Ovary (tissue), 9 donors: ENCODE results near the gene ARFIP1. TPM values are rescaled to one million over a fixed set of nuclear protein-coding genes. Genes with fewer than 3 reads are reported as not detected.

ENCODE experiments used
- DNase-seq, 5 donors: peaks; one replicate each; pipeline ENCODE4 v3.0.0-alpha.2; 2019 to 2020
- H3K27ac ChIP-seq, 2 donors: fragments of 200-600 bp; one replicate each; pipeline versions ENCODE4 v1.5.1 to v1.8.0; 2019 to 2022
- H3K27me3 ChIP-seq: fragments of 200-600 bp; one replicate; pipeline ENCODE4 v1.8.0; 2022
- H3K36me3 ChIP-seq: fragments of 200-600 bp; sonication (generic); one replicate; pipeline ENCODE4 v1.5.1; 2019
- H3K4me1 ChIP-seq: one replicate; pipeline ENCODE4 v1.8.1; 2013; ENCODE audit warnings: mild to moderate bottlenecking, moderate library complexity; ENCODE audit not compliant: insufficient read depth
- H3K4me3 ChIP-seq: fragments of 200-600 bp; sonication (generic); one replicate; pipeline ENCODE4 v1.5.1; 2017
- H3K9me3 ChIP-seq, 2 donors: fragments of 200-600 bp in 1 of 2; sonication (generic) in 1 of 2; one replicate each; pipeline versions ENCODE4 v1.5.1 to v1.8.1; 2013 to 2019; ENCODE audit warnings: mild to moderate bottlenecking in 1 of 2, moderate library complexity in 1 of 2
- EP300 ChIP-seq: sonication (generic); formaldehyde crosslinking; IDR thresholded peaks from one replicate; pipeline ENCODE4 v1.6.1; 2017; ENCODE audit warnings: antibody characterized with exemption
- POLR2A ChIP-seq: fragments of 450-650 bp; IDR thresholded peaks from one replicate; pipeline ENCODE4 v1.6.1; 2017; ENCODE audit warnings: antibody characterized with exemption, mild to moderate bottlenecking, moderate library complexity
- WGBS, 3 donors: extraction: QIAGEN DNeasy Blood & Tissue Kit in 1 of 3; methylation state at CpG; one replicate each; pipeline versions ENCODE4 v1.1.5 to v1.1.7; 2013 to 2017; 5-methylcytosine and 5-hydroxymethylcytosine counted together
- intact Hi-C, 4 donors: fragments of 100-400 bp; cut with DNase I; formaldehyde crosslinking; loops; one replicate each; pipeline versions ENCODE4 v1.11.0 to v1.15.1; 2022 to 2023
- polyA plus RNA-seq, 2 donors: library from polyadenylated mRNA; stranded (reverse); fragments of 200-250 nt in 1 of 2; fragments of 350-450 nt in 1 of 2; fragmentation: Illumina TruSeq in 1 of 2; extraction: RNeasy Lipid Tissue Mini Kit (QIAGEN cat#74804) in 1 of 2; gene quantifications; one replicate each; pipeline ENCODE4 v1.2.3, GENCODE V29; 2013 to 2014
- total RNA-seq, 7 donors: library from RNA; depleted of rRNA in 2 of 7; stranded (reverse); fragments of >200 nt in 2 of 7; fragmentation: NEBNext Ultra II Directional in 3 of 7; extraction: Animal tissue kit (Norgen Biotek cat#: 25700) in 3 of 7; gene quantifications; one replicate each; pipeline versions ENCODE4 v1.1.0 to v1.2.4, GENCODE V29; 2016 to 2023
- TF ChIP-seq, protein P1 (sequence below), 3 donors: fragments of 450-650 bp in 2 of 3; fragments of 200-600 bp in 1 of 3; IDR thresholded peaks; one replicate each; pipeline versions ENCODE4 v1.5.1 to v1.8.0; 2016 to 2022; ENCODE audit warnings: antibody characterized with exemption in 3 of 3, mild to moderate bottlenecking in 1 of 3
- donor health status: DM: no; HTN: no; CAD: no; lungs with moderate emphysema.
- donor health status: DM: no; HTN: no; CAD: no.
- donor health status: Bipolar disorder and iron deficiency.
- donor health status: DM: yes; HTN: yes; CAD: no.
- donor health status: DM: no; HTN: no; CAD: no.
- donor health status: DM: yes; HTN: yes; CAD: no.

Gene ARFIP1
- total and polyA plus RNA-seq, 9 donors = 15.6 to 47.4 (median 29.8) TPM

DNA sequence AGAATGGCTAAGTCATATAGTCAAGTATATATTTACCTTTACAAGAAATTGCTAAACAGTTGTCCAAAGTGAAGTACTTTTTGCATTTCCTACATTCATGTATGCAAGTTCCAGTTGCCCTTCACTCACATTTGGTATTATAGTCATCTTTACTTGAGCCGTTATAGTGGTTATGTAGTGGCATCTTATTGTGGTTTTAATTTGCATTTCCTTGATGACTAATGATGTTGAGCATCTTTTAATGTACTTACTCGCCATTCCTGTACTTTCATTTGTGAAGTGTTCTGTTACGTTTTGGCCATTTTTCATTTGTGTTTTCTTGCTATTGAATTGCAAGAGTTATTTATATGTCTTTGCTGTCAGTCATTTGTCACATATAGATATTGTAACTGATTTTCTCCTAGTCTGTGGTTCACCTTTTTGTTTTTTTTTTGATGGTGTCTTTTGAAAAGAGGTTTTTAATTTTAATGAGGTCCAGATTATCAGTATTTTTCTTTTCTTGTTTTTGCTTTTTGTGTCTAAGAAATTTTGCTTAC is 27.6 kb downstream of the ARFIP1 start:
- WGBS, 3 donors = 92 to 95% (median 93%) methylated on average over 3 of the region's 3 CpGs
- intact Hi-C loops = no loop called here
- Histone ChIP-seq H3K27ac (no peak overlapping the region), H3K9me3 (no peaks in the 10 kb centered on the region), H3K27me3 (no peaks in the 10 kb centered on the region), H3K4me1 (peaks cover 5% of the 10 kb centered on the region), H3K36me3 (no peaks in the 10 kb centered on the region), H3K4me3 (no peak overlapping the region)
- no peak for TF ChIP-seq POLR2A
- TF ChIP-seq, protein P1, sequence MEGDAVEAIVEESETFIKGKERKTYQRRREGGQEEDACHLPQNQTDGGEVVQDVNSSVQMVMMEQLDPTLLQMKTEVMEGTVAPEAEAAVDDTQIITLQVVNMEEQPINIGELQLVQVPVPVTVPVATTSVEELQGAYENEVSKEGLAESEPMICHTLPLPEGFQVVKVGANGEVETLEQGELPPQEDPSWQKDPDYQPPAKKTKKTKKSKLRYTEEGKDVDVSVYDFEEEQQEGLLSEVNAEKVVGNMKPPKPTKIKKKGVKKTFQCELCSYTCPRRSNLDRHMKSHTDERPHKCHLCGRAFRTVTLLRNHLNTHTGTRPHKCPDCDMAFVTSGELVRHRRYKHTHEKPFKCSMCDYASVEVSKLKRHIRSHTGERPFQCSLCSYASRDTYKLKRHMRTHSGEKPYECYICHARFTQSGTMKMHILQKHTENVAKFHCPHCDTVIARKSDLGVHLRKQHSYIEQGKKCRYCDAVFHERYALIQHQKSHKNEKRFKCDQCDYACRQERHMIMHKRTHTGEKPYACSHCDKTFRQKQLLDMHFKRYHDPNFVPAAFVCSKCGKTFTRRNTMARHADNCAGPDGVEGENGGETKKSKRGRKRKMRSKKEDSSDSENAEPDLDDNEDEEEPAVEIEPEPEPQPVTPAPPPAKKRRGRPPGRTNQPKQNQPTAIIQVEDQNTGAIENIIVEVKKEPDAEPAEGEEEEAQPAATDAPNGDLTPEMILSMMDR (IDR thresholded peaks at IDR 0.05) = no peak
- no peak for TF ChIP-seq EP300
- DNase-seq = no peak

DNA sequence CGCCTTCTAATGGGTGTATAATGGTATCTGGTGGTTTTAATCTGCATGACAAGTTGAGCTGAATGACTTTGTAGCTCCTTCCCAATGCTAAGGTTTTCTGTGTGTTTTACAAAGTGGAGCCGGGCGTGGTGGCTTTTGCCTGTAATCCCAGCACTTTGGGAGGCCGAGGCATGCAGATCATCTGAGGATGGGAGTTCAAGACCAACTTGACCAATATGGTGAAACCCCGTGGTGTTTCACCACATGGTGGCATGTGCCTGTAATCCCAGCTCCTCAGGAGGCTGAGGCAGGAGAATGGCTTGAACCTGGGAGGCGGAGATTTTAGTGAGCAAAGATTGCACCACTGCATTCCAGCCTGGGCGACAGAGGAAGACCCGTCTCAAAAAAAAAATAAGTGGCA is 28.9 kb downstream of the ARFIP1 start:
- Histone ChIP-seq H3K4me3 (no peak overlapping the region), H3K27me3 (no peaks in the 10 kb centered on the region), H3K4me1 (peaks cover 2% of the 10 kb centered on the region), H3K9me3 (no peaks in the 10 kb centered on the region), H3K36me3 (no peaks in the 10 kb centered on the region), H3K27ac (no peak overlapping the region)
- intact Hi-C loops = no loop called here
- 96 to 98% (median 96%) methylated on average over 8 of the region's 8 CpGs for WGBS, 3 donors
- DNase-seq = no peak
- no peak for TF ChIP-seq POLR2A
- TF ChIP-seq EP300 = no peak
- TF ChIP-seq, protein P1 (IDR thresholded peaks at IDR 0.05) = no peak

DNA sequence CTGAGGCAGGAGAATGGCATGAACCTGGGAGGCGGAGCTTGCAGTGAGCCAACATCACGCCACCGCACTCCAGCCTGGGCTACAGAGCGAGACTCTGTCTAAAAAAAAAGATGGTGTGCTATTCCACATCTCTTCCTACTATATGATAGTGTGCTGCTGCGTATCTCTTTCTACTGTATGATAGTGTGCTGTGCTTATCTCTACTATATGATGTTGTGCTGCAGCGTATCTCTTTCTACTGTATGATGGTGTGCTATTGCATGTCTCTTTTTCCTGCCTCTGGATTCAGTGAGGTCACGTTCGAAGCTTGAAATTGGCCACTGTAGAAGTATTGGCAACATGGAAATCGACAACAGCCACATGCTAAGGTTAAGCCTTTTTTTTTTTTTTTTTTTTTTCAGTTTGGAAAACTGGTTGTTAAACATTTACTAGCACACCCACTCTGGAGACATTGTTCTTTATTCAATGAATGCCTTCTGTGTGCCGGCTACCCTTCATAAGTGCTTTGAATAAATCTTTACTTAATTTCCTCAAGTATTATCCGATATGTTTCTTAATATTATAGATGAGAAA is 31.0 kb downstream of the ARFIP1 start:
- no peak overlapping the region for H3K27ac ChIP-seq
- no peaks in the 10 kb centered on the region for H3K9me3 ChIP-seq
- no peaks in the 10 kb centered on the region for H3K4me1 ChIP-seq
- no peaks in the 10 kb centered on the region for H3K27me3 ChIP-seq
- no peak overlapping the region for H3K4me3 ChIP-seq
- H3K36me3 ChIP-seq = no peaks in the 10 kb centered on the region
- WGBS, 3 donors = 86 to 87% (median 86%) methylated on average over 11 of the region's 11 CpGs
- intact Hi-C loops = no loop called here
- TF ChIP-seq EP300 (no peak), POLR2A (no peak)
- TF ChIP-seq, protein P1 (IDR thresholded peaks at IDR 0.05) = no peak
- no peak for DNase-seq

DNA sequence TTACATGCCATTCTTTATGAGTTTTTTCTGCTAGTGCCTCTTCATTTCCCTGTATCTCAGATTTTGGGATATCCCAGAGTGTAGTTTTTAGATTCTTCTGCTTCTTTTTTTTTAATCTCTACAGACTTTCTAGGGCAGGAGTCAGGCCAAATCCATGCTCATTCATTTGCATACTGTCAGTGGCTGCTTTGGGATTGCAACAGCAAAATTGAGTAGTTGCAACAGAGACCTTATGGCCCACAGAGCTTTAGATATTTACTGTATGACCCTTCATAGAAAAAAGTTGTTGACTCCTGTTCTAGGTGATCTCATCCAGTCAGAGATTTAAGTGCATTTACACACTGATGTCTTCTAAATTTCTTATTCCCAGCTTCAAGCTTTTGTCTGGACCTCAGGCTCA is 35.3 kb downstream of the ARFIP1 start:
- intact Hi-C loops = no loop called here
- H3K36me3 ChIP-seq = no peaks in the 10 kb centered on the region
- no peak overlapping the region for H3K27ac ChIP-seq
- DNase-seq = no peak
- TF ChIP-seq POLR2A (no peak), EP300 (no peak)
- TF ChIP-seq, protein P1 (IDR thresholded peaks at IDR 0.05) = no peak
- no peaks in the 10 kb centered on the region for H3K27me3 ChIP-seq
- no peaks in the 10 kb centered on the region for H3K9me3 ChIP-seq
- H3K4me1 ChIP-seq = no peaks in the 10 kb centered on the region
- no peak overlapping the region for H3K4me3 ChIP-seq
